Neural cell (in vitro differentiated cells): ENCODE results near the gene CCDC24. TPM values are rescaled to one million over a fixed set of nuclear protein-coding genes. Genes with fewer than 3 reads are reported as not detected.

Source experiments
- H2AFZ ChIP-seq: fragments of 200-600, 300-800 bp; sonication (generic), shearing (Covaris generic); 2 replicates; pipeline ENCODE4 v1.6.0; 2014; ENCODE audit warnings: low read depth, mild to moderate bottlenecking, antibody characterized with exemption, low read length, moderate library complexity
- H3F3A ChIP-seq: fragments of 200-600 bp; shearing (Covaris generic); 2 replicates; pipeline ENCODE4 v1.6.1; 2016; ENCODE audit warnings: mild to moderate bottlenecking, moderate library complexity, mixed read lengths, antibody characterized with exemption, low read length; ENCODE audit not compliant: insufficient read depth, poor library complexity, severe bottlenecking
- H3K27ac ChIP-seq: fragments of 200-600, 300-800 bp; sonication (generic), shearing (Covaris generic); 2 replicates; pipeline ENCODE4 v1.5.1; 2014; ENCODE audit warnings: mild to moderate bottlenecking, low read length, moderate library complexity
- H3K27me3 ChIP-seq: fragments of 300-800, 200-600 bp; sonication (generic), shearing (Covaris generic); 2 replicates; pipeline ENCODE4 v1.6.0; 2014; ENCODE audit warnings: mild to moderate bottlenecking, low read depth, low read length, moderate library complexity; ENCODE audit not compliant: insufficient read depth
- H3K36me3 ChIP-seq: fragments of 300-800, 200-600 bp; sonication (generic), shearing (Covaris generic); 2 replicates; pipeline ENCODE4 v1.5.1; 2014; ENCODE audit warnings: mild to moderate bottlenecking, antibody characterized with exemption, low read length, moderate library complexity; ENCODE audit not compliant: insufficient read depth
- H3K4me2 ChIP-seq: fragments of 300-800, 200-600 bp; sonication (generic), shearing (Covaris generic); 2 replicates; pipeline ENCODE4 v1.6.0; 2014; ENCODE audit warnings: mild to moderate bottlenecking, low read length
- H3K4me3 ChIP-seq: fragments of 300-800, 200-600 bp; sonication (generic), shearing (Covaris generic); 2 replicates; pipeline ENCODE4 v1.5.1; 2014; ENCODE audit warnings: mild to moderate bottlenecking, low read length, moderate library complexity
- H3K79me2 ChIP-seq: fragments of 200-600 bp; shearing (Covaris generic); replicated peaks from 2 replicates; pipeline ENCODE4 v1.6.0; 2014; ENCODE audit warnings: mild to moderate bottlenecking, low read length, moderate library complexity; ENCODE audit not compliant: insufficient read depth
- H3K9ac ChIP-seq: fragments of 300-800, 200-600 bp; sonication (generic), shearing (Covaris generic); 2 replicates; pipeline ENCODE4 v1.6.1; 2016; ENCODE audit warnings: mild to moderate bottlenecking, low read length, mixed read lengths
- H3K9me2 ChIP-seq: fragments of 200-600 bp; shearing (Covaris generic); 2 replicates; pipeline ENCODE4 v1.6.1; 2016; ENCODE audit warnings: mild to moderate bottlenecking, low read length, mixed read lengths; ENCODE audit not compliant: insufficient read depth
- H3K9me3 ChIP-seq: fragments of 200-600, 300-800 bp; sonication (generic), shearing (Covaris generic); 2 replicates; pipeline ENCODE4 v1.6.1; 2016; ENCODE audit warnings: mild to moderate bottlenecking, mixed run types, low read length, moderate library complexity, mixed read lengths
- H4K20me1 ChIP-seq: fragments of 200-600 bp; shearing (Covaris generic); 2 replicates; pipeline ENCODE4 v1.6.1; 2016; ENCODE audit warnings: mild to moderate bottlenecking, mixed run types; ENCODE audit not compliant: insufficient read depth
- EP300 ChIP-seq: fragments of 450-650 bp; conservative IDR thresholded peaks from 2 replicates; pipeline ENCODE4 v1.6.1; 2014; ENCODE audit warnings: antibody characterized with exemption, mild to moderate bottlenecking, moderate library complexity; ENCODE audit not compliant: poor library complexity, severe bottlenecking
- EZH2 ChIP-seq: fragments of 200-600, 300-800 bp; shearing (Covaris generic), sonication (generic); IDR thresholded peaks from 2 replicates; pipeline ENCODE4 v1.6.1; 2014; ENCODE audit warnings: antibody characterized with exemption, low read length, borderline replicate concordance, mild to moderate bottlenecking; ENCODE audit not compliant: insufficient read depth, poor library complexity, severe bottlenecking
- MXI1 ChIP-seq: fragments of 450-650 bp; conservative IDR thresholded peaks from 2 replicates; pipeline ENCODE4 v1.6.1; 2014; ENCODE audit warnings: antibody characterized with exemption, mild to moderate bottlenecking; ENCODE audit not compliant: poor library complexity, severe bottlenecking
- POLR2AphosphoS5 ChIP-seq: IDR thresholded peaks from 2 replicates; pipeline ENCODE4 v1.6.1; 2012
- SMC3 ChIP-seq: fragments of 450-650 bp; conservative IDR thresholded peaks from 2 replicates; pipeline ENCODE4 v1.6.1; 2014; ENCODE audit warnings: antibody characterized with exemption, mild to moderate bottlenecking, moderate library complexity; ENCODE audit not compliant: poor library complexity
- TAF1 ChIP-seq: IDR thresholded peaks from 2 replicates; pipeline ENCODE4 v1.6.1; 2012; ENCODE audit warnings: low read depth
- polyA plus RNA-seq: library from polyadenylated mRNA; depleted of rRNA; stranded (reverse); fragments of >200 nt; gene quantifications from 2 replicates; pipeline ENCODE4 v1.2.3, GENCODE V29; 2014
- TF ChIP-seq, protein P1 (sequence below): fragments of 450-650 bp; IDR thresholded peaks from 2 replicates; pipeline ENCODE4 v1.5.1; 2014; ENCODE audit warnings: antibody characterized with exemption, mild to moderate bottlenecking, moderate library complexity; ENCODE audit not compliant: poor library complexity, severe bottlenecking

CCDC24 gene
- polyA plus RNA-seq, 1 donor from 2014 or later = 16.5 TPM

DNA sequence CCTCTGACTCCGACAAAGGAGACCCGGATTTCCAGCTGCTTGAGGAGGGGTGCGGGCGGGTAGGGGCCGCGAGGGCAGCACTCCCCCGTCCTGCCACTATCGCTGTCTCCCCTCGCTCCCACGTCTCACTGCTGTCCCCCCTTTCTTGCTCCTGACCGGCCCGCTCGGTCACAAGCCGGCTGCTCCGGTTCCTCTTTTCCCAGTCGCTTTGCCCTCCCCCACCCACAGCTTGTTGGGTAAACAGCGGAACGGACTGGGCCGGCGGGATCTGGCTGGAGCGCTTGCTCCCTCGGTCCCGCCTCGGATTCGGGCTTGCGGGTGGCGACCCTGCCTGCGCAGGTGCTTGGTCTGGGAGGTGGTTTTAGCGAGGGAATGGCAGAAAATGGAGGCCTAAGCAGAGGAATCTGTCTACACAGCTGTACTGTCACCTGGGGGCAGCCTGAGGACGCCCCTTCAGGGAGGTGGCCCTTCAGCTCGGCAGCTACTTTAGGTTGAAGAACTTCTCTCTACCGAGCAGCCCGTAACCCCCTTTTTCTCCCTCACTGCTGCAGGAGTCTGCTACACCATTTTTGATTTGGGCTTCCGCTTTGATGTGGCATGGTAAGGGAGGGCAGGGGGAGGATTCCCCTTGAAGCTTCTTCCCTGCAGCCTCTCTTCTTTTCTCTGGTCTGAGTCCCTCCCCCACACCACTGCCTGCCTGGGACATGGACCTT, 16.0 kb upstream of the CCDC24 start:
- peak overlapping the region; percentile 94 for H3K4me3 ChIP-seq
- H3K9me2 ChIP-seq = no peaks in the 10 kb centered on the region
- H3K4me2 ChIP-seq = peak overlapping the region; percentile 100
- TF ChIP-seq, protein P1, sequence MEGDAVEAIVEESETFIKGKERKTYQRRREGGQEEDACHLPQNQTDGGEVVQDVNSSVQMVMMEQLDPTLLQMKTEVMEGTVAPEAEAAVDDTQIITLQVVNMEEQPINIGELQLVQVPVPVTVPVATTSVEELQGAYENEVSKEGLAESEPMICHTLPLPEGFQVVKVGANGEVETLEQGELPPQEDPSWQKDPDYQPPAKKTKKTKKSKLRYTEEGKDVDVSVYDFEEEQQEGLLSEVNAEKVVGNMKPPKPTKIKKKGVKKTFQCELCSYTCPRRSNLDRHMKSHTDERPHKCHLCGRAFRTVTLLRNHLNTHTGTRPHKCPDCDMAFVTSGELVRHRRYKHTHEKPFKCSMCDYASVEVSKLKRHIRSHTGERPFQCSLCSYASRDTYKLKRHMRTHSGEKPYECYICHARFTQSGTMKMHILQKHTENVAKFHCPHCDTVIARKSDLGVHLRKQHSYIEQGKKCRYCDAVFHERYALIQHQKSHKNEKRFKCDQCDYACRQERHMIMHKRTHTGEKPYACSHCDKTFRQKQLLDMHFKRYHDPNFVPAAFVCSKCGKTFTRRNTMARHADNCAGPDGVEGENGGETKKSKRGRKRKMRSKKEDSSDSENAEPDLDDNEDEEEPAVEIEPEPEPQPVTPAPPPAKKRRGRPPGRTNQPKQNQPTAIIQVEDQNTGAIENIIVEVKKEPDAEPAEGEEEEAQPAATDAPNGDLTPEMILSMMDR = no peak
- TF ChIP-seq POLR2AphosphoS5 (no peak), MXI1 (no peak), SMC3 (no peak)
- H3K9me3 ChIP-seq = no peaks in the 10 kb centered on the region
- peak overlapping the region; percentile 71 for H2AFZ ChIP-seq
- H3K36me3 ChIP-seq = no peaks in the 10 kb centered on the region
- H3F3A ChIP-seq = no peaks in the 10 kb centered on the region
- peaks cover 40% of the 10 kb centered on the region for H3K79me2 ChIP-seq
- peak overlapping the region; percentile 95 for H3K9ac ChIP-seq
- peaks cover 3% of the 10 kb centered on the region for H4K20me1 ChIP-seq
- H3K27me3 ChIP-seq = no peaks in the 10 kb centered on the region
- peak overlapping the region; percentile 80 for H3K27ac ChIP-seq

DNA sequence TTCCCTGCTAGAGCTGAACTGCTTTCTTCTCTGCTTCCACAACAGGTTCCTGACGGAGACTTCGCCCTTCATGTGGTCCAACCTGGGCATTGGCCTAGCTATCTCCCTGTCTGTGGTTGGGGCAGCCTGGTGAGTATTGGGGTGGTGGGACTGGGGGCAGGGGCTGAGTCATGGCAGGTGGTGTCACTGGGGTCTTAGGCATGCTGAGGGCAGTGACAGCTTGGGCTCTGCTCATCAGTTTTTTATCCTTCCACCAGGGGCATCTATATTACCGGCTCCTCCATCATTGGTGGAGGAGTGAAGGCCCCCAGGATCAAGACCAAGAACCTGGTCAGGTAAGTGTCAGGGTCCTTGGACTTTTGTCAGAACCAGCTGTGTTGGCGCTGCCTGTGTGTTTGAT, 15.4 kb upstream of the CCDC24 start:
- no peaks in the 10 kb centered on the region for H3K9me3 ChIP-seq
- no peaks in the 10 kb centered on the region for H3K27me3 ChIP-seq
- H3K9me2 ChIP-seq = no peaks in the 10 kb centered on the region
- H4K20me1 ChIP-seq = peaks cover 3% of the 10 kb centered on the region
- H3K79me2 ChIP-seq = peaks cover 40% of the 10 kb centered on the region
- H3K9ac ChIP-seq = peak overlapping the region; percentile 95
- TF ChIP-seq TAF1 = no peak
- TF ChIP-seq EZH2 = no peak
- TF ChIP-seq POLR2AphosphoS5 = no peak
- TF ChIP-seq MXI1 = no peak
- TF ChIP-seq EP300 = no peak
- no peak overlapping the region for H3K27ac ChIP-seq
- H3F3A ChIP-seq = no peaks in the 10 kb centered on the region
- H2AFZ ChIP-seq = no peak overlapping the region
- H3K4me3 ChIP-seq = peak overlapping the region; percentile 94
- H3K4me2 ChIP-seq = peak overlapping the region; percentile 100
- no peaks in the 10 kb centered on the region for H3K36me3 ChIP-seq

DNA sequence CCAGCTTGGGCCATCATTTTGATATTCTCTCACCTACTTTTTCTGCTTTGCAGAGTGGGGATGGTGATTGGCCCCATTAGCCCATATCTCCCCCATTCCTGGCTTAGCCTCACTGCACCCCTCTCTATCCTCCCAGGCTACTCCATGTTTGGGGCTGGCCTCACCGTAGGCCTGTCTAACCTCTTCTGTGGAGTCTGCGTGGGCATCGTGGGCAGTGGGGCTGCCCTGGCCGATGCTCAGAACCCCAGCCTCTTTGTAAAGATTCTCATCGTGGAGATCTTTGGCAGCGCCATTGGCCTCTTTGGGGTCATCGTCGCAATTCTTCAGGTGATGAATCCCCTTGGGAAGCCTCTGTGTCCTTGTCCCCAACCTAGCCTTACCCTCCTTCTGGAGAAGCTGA, 14.5 kb upstream of the CCDC24 start:
- Histone ChIP-seq H3K79me2 (peaks cover 40% of the 10 kb centered on the region), H3F3A (no peaks in the 10 kb centered on the region), H3K36me3 (no peaks in the 10 kb centered on the region), H3K4me3 (peak overlapping the region; percentile 94), H3K27ac (no peak overlapping the region), H3K9ac (no peak overlapping the region), H4K20me1 (peaks cover 3% of the 10 kb centered on the region), H3K27me3 (no peaks in the 10 kb centered on the region), H3K9me3 (no peaks in the 10 kb centered on the region), H2AFZ (no peak overlapping the region), H3K4me2 (no peak overlapping the region), H3K9me2 (no peaks in the 10 kb centered on the region)
- TF ChIP-seq SMC3 (no peak), MXI1 (no peak), TAF1 (no peak)
